ENCODE data around the gene BUD23. TPM values are rescaled to one million over a fixed set of nuclear protein-coding genes. Genes with fewer than 3 reads are reported as not detected.

The BUD23 gene
- 77.9 TPM for polyA plus RNA-seq (2012; ENCODE audit: missing spikeins)

GRCh38 chr7:73683056-73683787, at the start of gene BUD23, which contains the start of gene DNAJC30:
Gene BUD23 (plus strand): TSS chr7:73683597. CDS start chr7:73683626, 29 bp downstream.
Gene DNAJC30 (minus strand): TSS chr7:73683453. CDS start chr7:73683423, 30 bp downstream.
- peak; percentile 97 for FAIRE-seq
- DNase-seq (ENCODE audit: insufficient read length), result peak; percentile 96
- TF ChIP-seq TAF1 (IDR thresholded peaks at IDR 0.05; ENCODE audit: borderline replicate concordance, low read depth, low read length), result peak; percentile 88
- peak; percentile 72 for TF ChIP-seq POLR2AphosphoS5 (IDR thresholded peaks at IDR 0.05; ENCODE audit: low read depth, low read length)
- TF ChIP-seq POLR2A (IDR thresholded peaks at IDR 0.05; ENCODE audit: low read depth, low read length), result peak; percentile 94

GRCh38 chr7:73633844-73634243, 49.6 kb upstream of the BUD23 start:
- no peak for TF ChIP-seq POLR2AphosphoS5 (IDR thresholded peaks at IDR 0.05; ENCODE audit: low read depth, low read length)
- no peak for FAIRE-seq
- no peak for DNase-seq (ENCODE audit: insufficient read length)

- TF ChIP-seq TAF1 (IDR thresholded peaks at IDR 0.05; ENCODE audit: borderline replicate concordance, low read depth, low read length) (no peak), POLR2AphosphoS5 (IDR thresholded peaks at IDR 0.05; ENCODE audit: low read depth, low read length) (no peak), POLR2A (IDR thresholded peaks at IDR 0.05; ENCODE audit: low read depth, low read length) (no peak)
- DNase-seq (ENCODE audit: insufficient read length) (no peak), FAIRE-seq (no peak)
Observed at GRCh38 chr7:73635428-73636200, 47.8 kb upstream of the BUD23 start.

GRCh38 chr7:73638911-73639310, 44.5 kb upstream of the BUD23 start:
- DNase-seq (ENCODE audit: insufficient read length) (no peak), FAIRE-seq (no peak)
- TF ChIP-seq TAF1 (IDR thresholded peaks at IDR 0.05; ENCODE audit: borderline replicate concordance, low read depth, low read length) (no peak), POLR2A (IDR thresholded peaks at IDR 0.05; ENCODE audit: low read depth, low read length) (no peak), POLR2AphosphoS5 (IDR thresholded peaks at IDR 0.05; ENCODE audit: low read depth, low read length) (no peak)

GRCh38 chr7:73642834-73643233, 40.6 kb upstream of the BUD23 start:
- DNase-seq (ENCODE audit: insufficient read length) (no peak), FAIRE-seq (no peak)
- TF ChIP-seq POLR2A (IDR thresholded peaks at IDR 0.05; ENCODE audit: low read depth, low read length) (no peak), POLR2AphosphoS5 (IDR thresholded peaks at IDR 0.05; ENCODE audit: low read depth, low read length) (no peak), TAF1 (IDR thresholded peaks at IDR 0.05; ENCODE audit: borderline replicate concordance, low read depth, low read length) (no peak)

GRCh38 chr7:73644688-73645286, 38.6 kb upstream of the BUD23 start:
- no peak for TF ChIP-seq POLR2A (IDR thresholded peaks at IDR 0.05; ENCODE audit: low read depth, low read length)
- TF ChIP-seq TAF1 (IDR thresholded peaks at IDR 0.05; ENCODE audit: borderline replicate concordance, low read depth, low read length), result no peak
- TF ChIP-seq POLR2AphosphoS5 (IDR thresholded peaks at IDR 0.05; ENCODE audit: low read depth, low read length), result no peak
- DNase-seq (ENCODE audit: insufficient read length) (no peak), FAIRE-seq (no peak)

GRCh38 chr7:73645643-73646174, 37.7 kb upstream of the BUD23 start:
- DNase-seq (ENCODE audit: insufficient read length), result no peak
- TF ChIP-seq TAF1 (IDR thresholded peaks at IDR 0.05; ENCODE audit: borderline replicate concordance, low read depth, low read length) (no peak), POLR2AphosphoS5 (IDR thresholded peaks at IDR 0.05; ENCODE audit: low read depth, low read length) (no peak), POLR2A (IDR thresholded peaks at IDR 0.05; ENCODE audit: low read depth, low read length) (no peak)
- no peak for FAIRE-seq

- FAIRE-seq, result no peak
- TF ChIP-seq POLR2A (IDR thresholded peaks at IDR 0.05; ENCODE audit: low read depth, low read length) (no peak), POLR2AphosphoS5 (IDR thresholded peaks at IDR 0.05; ENCODE audit: low read depth, low read length) (no peak), TAF1 (IDR thresholded peaks at IDR 0.05; ENCODE audit: borderline replicate concordance, low read depth, low read length) (no peak)
- no peak for DNase-seq (ENCODE audit: insufficient read length)
Observed at GRCh38 chr7:73646785-73647724, 36.3 kb upstream of the BUD23 start.

- no peak for DNase-seq (ENCODE audit: insufficient read length)
- TF ChIP-seq POLR2AphosphoS5 (IDR thresholded peaks at IDR 0.05; ENCODE audit: low read depth, low read length), result no peak
- TF ChIP-seq POLR2A (IDR thresholded peaks at IDR 0.05; ENCODE audit: low read depth, low read length), result no peak
- no peak for TF ChIP-seq TAF1 (IDR thresholded peaks at IDR 0.05; ENCODE audit: borderline replicate concordance, low read depth, low read length)
- FAIRE-seq, result no peak
Observed at GRCh38 chr7:73647725-73648592, 35.4 kb upstream of the BUD23 start.

Data from GM12892 (cell line).